Adrenal gland (tissue), 12 donors: ENCODE measurements around the gene TGM4. TPM values are rescaled to one million over a fixed set of nuclear protein-coding genes. Genes with fewer than 3 reads are reported as not detected.
"Not testable (repeated sequence)": the region's sequence is repeated elsewhere in the genome, so short reads cannot be mapped to it uniquely, and the experiment has no call there.

ENCODE experiments used
- DNase-seq, 7 donors: peaks; one replicate each; pipeline ENCODE4 v3.0.0-alpha.2; 2019 to 2020
- H3K27ac ChIP-seq, 5 donors: fragments of 200-600 bp; sonication (generic) in 4 of 5; 1 replicate in 3 of 5; 2 replicates in 2 of 5; pipeline versions ENCODE4 v1.5.1 to v1.8.0; 2016 to 2020; ENCODE audit warnings: mild to moderate bottlenecking in 1 of 5
- H3K27me3 ChIP-seq: fragments of 200-600 bp; 2 replicates; pipeline ENCODE4 v1.8.0; 2021
- H3K36me3 ChIP-seq, 2 donors: fragments of 200-600 bp; replicated peaks in 1 of 2; 1 replicate in 1 of 2; 2 replicates in 1 of 2; pipeline versions ENCODE4 v1.5.1 to v1.8.0; 2018 to 2022
- H3K4me1 ChIP-seq, 2 donors: fragments of 200-600 bp; replicated peaks in 1 of 2; 1 replicate in 1 of 2; 2 replicates in 1 of 2; pipeline versions ENCODE4 v1.5.1 to v1.8.0; 2018 to 2021
- H3K4me3 ChIP-seq, 4 donors: fragments of 200-600 bp; sonication (generic) in 3 of 4; one replicate each; pipeline ENCODE4 v1.5.1; 2016 to 2018
- H3K9me3 ChIP-seq, 3 donors: fragments of 200-600 bp; sonication (generic) in 1 of 3; replicated peaks in 1 of 3; 1 replicate in 2 of 3; 2 replicates in 1 of 3; pipeline versions ENCODE4 v1.5.1 to v1.8.0; 2016 to 2021
- POLR2A ChIP-seq, 2 donors: fragments of 450-650 bp; IDR thresholded peaks; one replicate each; pipeline ENCODE4 v1.6.1; 2017; ENCODE audit warnings: antibody characterized with exemption in 2 of 2, mild to moderate bottlenecking in 2 of 2, moderate library complexity in 1 of 2
- WGBS, 4 donors: extraction: QIAGEN DNeasy Blood & Tissue Kit in 2 of 4; methylation state at CpG; one replicate each; pipeline versions ENCODE4 v1.1.5 to v1.1.7; 2013 to 2017; 5-methylcytosine and 5-hydroxymethylcytosine counted together
- intact Hi-C, 2 donors: fragments of 100-400 bp; cut with DNase I; formaldehyde crosslinking; loops; one replicate each; pipeline versions ENCODE4 v1.14.1 to v1.15.0; 2022 to 2023
- polyA plus RNA-seq, 3 donors: library from polyadenylated mRNA; stranded (reverse); fragments of 200-250 nt in 2 of 3; fragments of 350-450 nt in 1 of 3; fragmentation: Illumina TruSeq in 1 of 3; extraction: RNeasy Lipid Tissue Mini Kit (QIAGEN cat#74804) in 1 of 3; gene quantifications; one replicate each; pipeline ENCODE4 v1.2.3, GENCODE V29; 2013 to 2014
- total RNA-seq, 9 donors: library from RNA; depleted of rRNA in 4 of 9; stranded (reverse); fragments of >200 nt in 4 of 9; fragments of 120-200 nt in 1 of 9; fragmentation: NEBNext Ultra II Directional in 1 of 9; extraction: Animal tissue kit (Norgen Biotek cat#: 25700) in 1 of 9; gene quantifications; one replicate each; pipeline versions ENCODE4 v1.1.0 to v1.2.4, GENCODE V29; 2013 to 2023
- TF ChIP-seq, protein P1 (sequence below), 6 experiments: fragments of 450-650 bp in 4 of 6; fragments of 200-600 bp in 2 of 6; sonication (generic) in 1 of 6; IDR thresholded peaks; 1 replicate in 5 of 6; 2 replicates in 1 of 6; pipeline versions ENCODE4 v1.5.1 to v1.8.0; 2016 to 2021; ENCODE audit warnings: antibody characterized with exemption in 6 of 6, mild to moderate bottlenecking in 2 of 6, moderate library complexity in 1 of 6
- donor health status: healthy with polysubstance abuse.
- donor health status: Bipolar disorder and iron deficiency.
- donor health status: DM: yes; HTN: yes; CAD: no.
- donor health status: DM: no; HTN: no; CAD: no.
- donor health status: DM: no; HTN: no; CAD: no.
- donor health status: DM: yes; HTN: yes; CAD: no.

Gene TGM4
- total and polyA plus RNA-seq, 12 donors: 0.10 to 2.2 (median 0.22) TPM; not detected in 5

DNA sequence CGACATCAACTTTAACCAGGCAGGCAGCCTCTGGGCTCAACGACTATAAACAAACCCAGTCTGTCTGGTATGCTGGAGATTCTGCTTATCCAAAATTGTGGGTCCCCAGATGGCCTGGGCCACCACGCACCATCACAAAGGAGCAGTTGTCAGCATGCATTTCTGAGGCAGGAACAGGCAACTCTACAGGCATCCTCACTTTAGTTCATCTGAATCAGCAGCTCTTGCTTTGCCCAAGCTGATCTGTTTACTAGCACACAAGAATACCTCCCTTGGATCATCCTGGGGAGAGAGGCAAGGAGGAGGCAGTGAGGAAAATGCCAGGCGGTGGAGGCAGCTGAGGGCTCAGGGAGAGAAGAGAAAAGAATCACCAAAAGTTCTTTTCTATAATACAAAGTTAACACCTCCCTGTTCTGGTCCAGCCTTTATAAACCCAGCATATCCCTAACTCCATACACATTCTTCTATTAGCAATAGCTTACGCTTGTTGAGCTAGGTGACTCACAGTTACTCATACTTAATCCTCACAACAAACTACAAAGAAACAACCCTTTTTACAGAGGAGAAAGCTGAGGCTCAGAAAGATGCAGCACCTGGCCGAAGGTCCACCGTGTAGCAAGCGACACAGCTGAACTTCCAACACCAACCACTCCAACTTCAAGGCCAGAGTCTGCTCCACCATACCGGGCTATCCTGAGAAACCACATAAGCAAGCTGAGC lies 68.0 kb downstream of the TGM4 start:
- DNase-seq: no peak
- H3K27me3 ChIP-seq: no peaks in the 10 kb centered on the region
- H3K27ac ChIP-seq: no peak overlapping the region
- 88 to 93% (median 92%) methylated on average over 7 to 9 of the region's 9 CpGs for WGBS, 4 donors
- peaks cover 0 to 46% of the 10 kb centered on the region in 2 donors for H3K36me3 ChIP-seq
- no peaks in the 10 kb centered on the region for H3K4me1 ChIP-seq
- TF ChIP-seq POLR2A (IDR thresholded peaks at IDR 0.05): no peak
- TF ChIP-seq, protein P1, sequence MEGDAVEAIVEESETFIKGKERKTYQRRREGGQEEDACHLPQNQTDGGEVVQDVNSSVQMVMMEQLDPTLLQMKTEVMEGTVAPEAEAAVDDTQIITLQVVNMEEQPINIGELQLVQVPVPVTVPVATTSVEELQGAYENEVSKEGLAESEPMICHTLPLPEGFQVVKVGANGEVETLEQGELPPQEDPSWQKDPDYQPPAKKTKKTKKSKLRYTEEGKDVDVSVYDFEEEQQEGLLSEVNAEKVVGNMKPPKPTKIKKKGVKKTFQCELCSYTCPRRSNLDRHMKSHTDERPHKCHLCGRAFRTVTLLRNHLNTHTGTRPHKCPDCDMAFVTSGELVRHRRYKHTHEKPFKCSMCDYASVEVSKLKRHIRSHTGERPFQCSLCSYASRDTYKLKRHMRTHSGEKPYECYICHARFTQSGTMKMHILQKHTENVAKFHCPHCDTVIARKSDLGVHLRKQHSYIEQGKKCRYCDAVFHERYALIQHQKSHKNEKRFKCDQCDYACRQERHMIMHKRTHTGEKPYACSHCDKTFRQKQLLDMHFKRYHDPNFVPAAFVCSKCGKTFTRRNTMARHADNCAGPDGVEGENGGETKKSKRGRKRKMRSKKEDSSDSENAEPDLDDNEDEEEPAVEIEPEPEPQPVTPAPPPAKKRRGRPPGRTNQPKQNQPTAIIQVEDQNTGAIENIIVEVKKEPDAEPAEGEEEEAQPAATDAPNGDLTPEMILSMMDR (IDR thresholded peaks at IDR 0.05): no peak
- no peaks in the 10 kb centered on the region for H3K9me3 ChIP-seq
- intact Hi-C loops: no loop called here
- no peak overlapping the region for H3K4me3 ChIP-seq

DNA sequence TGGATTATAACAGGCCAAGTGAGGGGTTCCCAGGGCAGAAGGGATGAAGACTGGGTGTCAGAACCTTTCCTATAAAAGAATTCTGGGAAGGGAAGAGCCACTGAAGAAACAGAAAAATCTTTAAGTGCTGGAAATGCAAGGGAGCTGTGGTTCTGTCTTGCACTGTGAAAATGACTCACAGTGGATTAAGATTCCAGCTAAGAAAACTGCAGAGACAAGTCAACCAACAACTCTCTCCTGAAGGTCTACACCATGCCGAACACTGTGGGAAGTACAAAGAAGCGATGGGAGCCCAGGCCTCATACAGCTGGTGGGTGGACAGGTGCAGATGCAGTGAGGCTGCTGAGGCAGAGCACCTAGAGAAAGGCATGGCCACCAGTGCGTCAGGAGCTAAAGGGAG lies 73.8 kb downstream of the TGM4 start:
- no peak for TF ChIP-seq POLR2A (IDR thresholded peaks at IDR 0.05)
- TF ChIP-seq, protein P1 (IDR thresholded peaks at IDR 0.05): no peak

GRCh38 chr3:44949770-44950169 lies 75.4 kb downstream of the TGM4 start:
- H3K4me1 ChIP-seq, DNase-seq: not testable (repeated sequence)
- 92 to 100% (median 98%) methylated on average over 4 of the region's 4 CpGs for WGBS, 4 donors

More for the DNA sequence above, 73.8 kb downstream of the TGM4 start:
- DNase-seq: no peak
- H3K27me3 ChIP-seq: no peaks in the 10 kb centered on the region
- H3K27ac ChIP-seq: no peak overlapping the region
- no peak overlapping the region for H3K4me3 ChIP-seq
- peaks cover 0 to 15% of the 10 kb centered on the region in 2 donors for H3K36me3 ChIP-seq
- 95 to 99% (median 98%) methylated on average over 3 of the region's 3 CpGs for WGBS, 4 donors
- no peaks in the 10 kb centered on the region for H3K9me3 ChIP-seq
- intact Hi-C loops: no loop called here
- H3K4me1 ChIP-seq: no peaks in the 10 kb centered on the region

GRCh38 chr3:44950275-44950734 lies 75.9 kb downstream of the TGM4 start:
- peaks cover 0 to 5% of the 10 kb centered on the region in 2 donors for H3K4me1 ChIP-seq
- no peak for DNase-seq
- no peak overlapping the region for H3K4me3 ChIP-seq
- H3K9me3 ChIP-seq: no peaks in the 10 kb centered on the region
- no peaks in the 10 kb centered on the region for H3K36me3 ChIP-seq
- H3K27ac ChIP-seq: no peak overlapping the region
- WGBS, 4 donors: 76 to 91% (median 90%) methylated on average over 2 of the region's 2 CpGs
- no peak for TF ChIP-seq POLR2A (IDR thresholded peaks at IDR 0.05)
- TF ChIP-seq, protein P1 (IDR thresholded peaks at IDR 0.05): no peak
- intact Hi-C loops: no loop called here
- no peaks in the 10 kb centered on the region for H3K27me3 ChIP-seq

More at GRCh38 chr3:44949770-44950169, 75.4 kb downstream of the TGM4 start:
- H3K4me3 ChIP-seq, H3K36me3 ChIP-seq, H3K27me3 ChIP-seq, H3K27ac ChIP-seq, H3K9me3 ChIP-seq, intact Hi-C loops: not testable (repeated sequence)

- Histone ChIP-seq H3K27ac (no peak overlapping the region), H3K36me3 (no peaks in the 10 kb centered on the region), H3K27me3 (no peaks in the 10 kb centered on the region), H3K4me3 (no peak overlapping the region), H3K4me1 (peaks cover 0 to 10% of the 10 kb centered on the region in 2 donors), H3K9me3 (no peaks in the 10 kb centered on the region)
- TF ChIP-seq, protein P1 (IDR thresholded peaks at IDR 0.05): no peak
- no peak for TF ChIP-seq POLR2A (IDR thresholded peaks at IDR 0.05)
- DNase-seq: no peak
- WGBS, 4 donors: 93 to 97% (median 97%) methylated on average over 3 of the region's 3 CpGs
- intact Hi-C loops: no loop called here
Observed at GRCh38 chr3:44952689-44953088, 78.3 kb downstream of the TGM4 start.
